C4-2B (cell line): ENCODE results near the gene OSBPL6.

Experiments used
- CTCF ChIP-seq: fragments of 450-650 bp; conservative IDR thresholded peaks from 2 replicates; pipeline ENCODE4 v1.5.1; 2017; ENCODE audit warnings: mild to moderate bottlenecking
- ZFX ChIP-seq: fragments of 450-650 bp; IDR thresholded peaks from 2 replicates; pipeline ENCODE4 v1.6.1; 2017

GRCh38 chr2:178250429-178250828, 56.1 kb downstream of the OSBPL6 start:
- no peak for TF ChIP-seq CTCF
- no peak for TF ChIP-seq ZFX
